Liver (tissue), 9 donors: Measurements from ENCODE around the gene TMEM9B. TPM values are rescaled to one million over a fixed set of nuclear protein-coding genes. Genes with fewer than 3 reads are reported as not detected.

ENCODE experiments used
- DNase-seq: peaks from one replicate; pipeline ENCODE4 v3.0.0-alpha.2; 2017; ENCODE audit warnings: low spot score
- H3K27ac ChIP-seq, 2 donors: one replicate each; pipeline ENCODE4 v1.7.0; 2013; ENCODE audit warnings: inconsistent platforms in 2 of 2, low read length in 2 of 2, control low read depth in 1 of 2, low read depth in 1 of 2, mild to moderate bottlenecking in 1 of 2
- H3K27me3 ChIP-seq, 4 donors: one replicate each; pipeline versions ENCODE4 v1.6.1 to v1.7.0; 2013; ENCODE audit warnings: low read length in 3 of 4, inconsistent platforms in 1 of 4, mild to moderate bottlenecking in 1 of 4, moderate library complexity in 1 of 4; ENCODE audit not compliant: control insufficient read depth in 4 of 4, insufficient read depth in 4 of 4
- H3K36me3 ChIP-seq, 4 donors: one replicate each; pipeline versions ENCODE4 v1.6.1 to v1.7.0; 2013; ENCODE audit warnings: low read length in 3 of 4, mild to moderate bottlenecking in 3 of 4, low read depth in 1 of 4, moderate library complexity in 1 of 4; ENCODE audit not compliant: control insufficient read depth in 4 of 4, insufficient read depth in 3 of 4
- H3K4me1 ChIP-seq, 4 donors: one replicate each; pipeline versions ENCODE4 v1.6.1 to v1.7.0; 2013; ENCODE audit warnings: low read length in 3 of 4, mild to moderate bottlenecking in 3 of 4, moderate library complexity in 1 of 4; ENCODE audit not compliant: control insufficient read depth in 4 of 4, insufficient read depth in 4 of 4
- H3K4me3 ChIP-seq, 3 donors: one replicate each; pipeline versions ENCODE4 v1.6.1 to v1.7.0; 2013; ENCODE audit warnings: low read length in 3 of 3, control low read depth in 1 of 3, low read depth in 1 of 3, mild to moderate bottlenecking in 1 of 3
- H3K9ac ChIP-seq, 2 donors: one replicate each; pipeline ENCODE4 v1.7.0; 2013; ENCODE audit warnings: low read length in 2 of 2, mild to moderate bottlenecking in 2 of 2, moderate library complexity in 2 of 2, control low read depth in 1 of 2, low read depth in 1 of 2
- H3K9me3 ChIP-seq, 4 donors: one replicate each; pipeline versions ENCODE4 v1.6.1 to v1.7.0; 2013; ENCODE audit warnings: low read length in 3 of 4; ENCODE audit not compliant: control insufficient read depth in 4 of 4
- EGR1 ChIP-seq, 2 donors: IDR thresholded peaks; 2 replicates each; pipeline ENCODE4 v1.6.1; 2016 to 2018; ENCODE audit warnings: antibody characterized with exemption in 2 of 2, low read depth in 2 of 2
- FOXA1 ChIP-seq: IDR thresholded peaks from 2 replicates; pipeline ENCODE4 v1.6.1; 2016; ENCODE audit warnings: antibody characterized with exemption
- FOXA2 ChIP-seq: IDR thresholded peaks from 2 replicates; pipeline ENCODE4 v1.6.1; 2016; ENCODE audit warnings: antibody characterized with exemption
- GABPA ChIP-seq, 2 donors: IDR thresholded peaks in 1 of 2; conservative IDR thresholded peaks in 1 of 2; 2 replicates each; pipeline ENCODE4 v1.6.1; 2016; ENCODE audit warnings: antibody characterized with exemption in 2 of 2, mild to moderate bottlenecking in 1 of 2, moderate library complexity in 1 of 2
- HNF4A ChIP-seq, 2 donors: conservative IDR thresholded peaks; 2 replicates each; pipeline ENCODE4 v1.6.1; 2016; ENCODE audit warnings: antibody characterized with exemption in 2 of 2, mild to moderate bottlenecking in 2 of 2
- HNF4G ChIP-seq: IDR thresholded peaks from 2 replicates; pipeline ENCODE4 v1.6.1; 2016; ENCODE audit warnings: antibody characterized with exemption
- JUND ChIP-seq, 2 donors: IDR thresholded peaks; 2 replicates each; pipeline ENCODE4 v1.6.1; 2016; ENCODE audit warnings: antibody characterized with exemption in 2 of 2
- NR2F2 ChIP-seq: IDR thresholded peaks from 2 replicates; pipeline ENCODE4 v1.6.1; 2016; ENCODE audit warnings: antibody characterized with exemption
- RAD21 ChIP-seq, 2 donors: IDR thresholded peaks; 2 replicates each; pipeline ENCODE4 v1.6.1; 2016; ENCODE audit warnings: antibody characterized with exemption in 2 of 2, mild to moderate bottlenecking in 2 of 2
- RXRA ChIP-seq, 2 donors: IDR thresholded peaks; 2 replicates each; pipeline ENCODE4 v1.6.1; 2017 to 2018; ENCODE audit warnings: antibody characterized with exemption in 2 of 2, mild to moderate bottlenecking in 1 of 2
- SP1 ChIP-seq: IDR thresholded peaks from 2 replicates; pipeline ENCODE4 v1.6.1; 2018; ENCODE audit warnings: antibody characterized with exemption, mild to moderate bottlenecking
- TAF1 ChIP-seq: conservative IDR thresholded peaks from 2 replicates; pipeline ENCODE4 v1.6.1; 2016; ENCODE audit warnings: antibody characterized with exemption, mild to moderate bottlenecking
- YY1 ChIP-seq: IDR thresholded peaks from 2 replicates; pipeline ENCODE4 v1.6.1; 2016; ENCODE audit warnings: antibody characterized with exemption, mild to moderate bottlenecking
- WGBS: extraction: QIAGEN DNeasy Blood & Tissue Kit; methylation state at CpG from one replicate; pipeline ENCODE4 v1.1.7; 2013; 5-methylcytosine and 5-hydroxymethylcytosine counted together
- polyA plus RNA-seq, 2 donors: library from polyadenylated mRNA; stranded (reverse) in 1 of 2; unstranded in 1 of 2; fragments of 200-250 nt in 1 of 2; fragments of >200 nt in 1 of 2; fragmentation: Nextera tagmentation in 1 of 2; extraction: Ambion mirVana in 1 of 2; gene quantifications; one replicate each; pipeline versions ENCODE4 v1.2.1 to v1.2.3, GENCODE V29; 2013 to 2015
- total RNA-seq, 2 donors: library from RNA; depleted of rRNA; stranded (reverse); fragments of >200 nt; gene quantifications; one replicate each; pipeline ENCODE4 v1.2.3, GENCODE V29; 2014
- TF ChIP-seq, protein P1 (sequence below): fragments of 150-350 bp; IDR thresholded peaks from 2 replicates; pipeline ENCODE4 v1.5.1; 2017; ENCODE audit warnings: improper control_type of control experiment, low read depth, low read length; ENCODE audit not compliant: missing input control
- TF ChIP-seq, protein P2 (sequence below): IDR thresholded peaks from 2 replicates; pipeline ENCODE4 v1.6.1; 2016; ENCODE audit warnings: antibody characterized with exemption
- TF ChIP-seq, protein P3 (sequence below): IDR thresholded peaks from 2 replicates; pipeline ENCODE4 v1.6.1; 2016; ENCODE audit warnings: antibody characterized with exemption
- TF ChIP-seq, protein P4 (sequence below): IDR thresholded peaks from 2 replicates; pipeline ENCODE4 v1.6.1; 2016; ENCODE audit warnings: antibody characterized with exemption
- TF ChIP-seq, protein P5 (sequence below): IDR thresholded peaks from 2 replicates; pipeline ENCODE4 v1.6.1; 2016; ENCODE audit warnings: antibody characterized with exemption, mild to moderate bottlenecking
- donor health status: healthy.
- donor health status: healthy.
- donor health status: healthy.
- donor health status: healthy.
- donor health status: healthy.

TMEM9B gene
- total and polyA plus RNA-seq, 4 donors, result 17.0 to 23.9 (median 19.5) TPM

DNA sequence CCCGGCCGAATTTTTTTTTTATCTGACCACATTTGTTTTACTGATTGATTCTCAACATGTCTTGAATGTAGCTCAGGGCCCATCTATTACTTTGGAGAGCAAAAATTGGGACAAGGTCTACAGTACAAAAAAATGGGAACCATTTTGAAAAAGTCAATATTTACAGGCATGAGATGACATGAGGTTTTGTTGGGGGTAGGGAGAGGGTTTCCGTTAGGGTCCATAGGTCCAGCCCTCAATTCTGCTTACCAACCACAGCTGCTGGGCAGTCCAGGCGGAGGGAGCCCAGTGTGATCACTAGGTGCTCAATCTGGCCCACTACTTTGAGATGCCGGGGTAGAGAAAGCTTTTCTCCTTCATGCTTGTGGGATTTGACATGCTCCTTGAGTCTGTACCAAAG, 21.2 kb upstream of the TMEM9B start:
- TF ChIP-seq, protein P1, sequence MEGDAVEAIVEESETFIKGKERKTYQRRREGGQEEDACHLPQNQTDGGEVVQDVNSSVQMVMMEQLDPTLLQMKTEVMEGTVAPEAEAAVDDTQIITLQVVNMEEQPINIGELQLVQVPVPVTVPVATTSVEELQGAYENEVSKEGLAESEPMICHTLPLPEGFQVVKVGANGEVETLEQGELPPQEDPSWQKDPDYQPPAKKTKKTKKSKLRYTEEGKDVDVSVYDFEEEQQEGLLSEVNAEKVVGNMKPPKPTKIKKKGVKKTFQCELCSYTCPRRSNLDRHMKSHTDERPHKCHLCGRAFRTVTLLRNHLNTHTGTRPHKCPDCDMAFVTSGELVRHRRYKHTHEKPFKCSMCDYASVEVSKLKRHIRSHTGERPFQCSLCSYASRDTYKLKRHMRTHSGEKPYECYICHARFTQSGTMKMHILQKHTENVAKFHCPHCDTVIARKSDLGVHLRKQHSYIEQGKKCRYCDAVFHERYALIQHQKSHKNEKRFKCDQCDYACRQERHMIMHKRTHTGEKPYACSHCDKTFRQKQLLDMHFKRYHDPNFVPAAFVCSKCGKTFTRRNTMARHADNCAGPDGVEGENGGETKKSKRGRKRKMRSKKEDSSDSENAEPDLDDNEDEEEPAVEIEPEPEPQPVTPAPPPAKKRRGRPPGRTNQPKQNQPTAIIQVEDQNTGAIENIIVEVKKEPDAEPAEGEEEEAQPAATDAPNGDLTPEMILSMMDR, result no peak
- TF ChIP-seq, protein P2, sequence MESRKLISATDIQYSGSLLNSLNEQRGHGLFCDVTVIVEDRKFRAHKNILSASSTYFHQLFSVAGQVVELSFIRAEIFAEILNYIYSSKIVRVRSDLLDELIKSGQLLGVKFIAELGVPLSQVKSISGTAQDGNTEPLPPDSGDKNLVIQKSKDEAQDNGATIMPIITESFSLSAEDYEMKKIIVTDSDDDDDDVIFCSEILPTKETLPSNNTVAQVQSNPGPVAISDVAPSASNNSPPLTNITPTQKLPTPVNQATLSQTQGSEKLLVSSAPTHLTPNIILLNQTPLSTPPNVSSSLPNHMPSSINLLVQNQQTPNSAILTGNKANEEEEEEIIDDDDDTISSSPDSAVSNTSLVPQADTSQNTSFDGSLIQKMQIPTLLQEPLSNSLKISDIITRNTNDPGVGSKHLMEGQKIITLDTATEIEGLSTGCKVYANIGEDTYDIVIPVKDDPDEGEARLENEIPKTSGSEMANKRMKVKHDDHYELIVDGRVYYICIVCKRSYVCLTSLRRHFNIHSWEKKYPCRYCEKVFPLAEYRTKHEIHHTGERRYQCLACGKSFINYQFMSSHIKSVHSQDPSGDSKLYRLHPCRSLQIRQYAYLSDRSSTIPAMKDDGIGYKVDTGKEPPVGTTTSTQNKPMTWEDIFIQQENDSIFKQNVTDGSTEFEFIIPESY, result no peak
- TF ChIP-seq GABPA (IDR thresholded peaks at IDR 0.05 in 1 of 2, conservative IDR thresholded peaks at IDR 0.05 in 1 of 2), result no peak
- TF ChIP-seq, protein P3, sequence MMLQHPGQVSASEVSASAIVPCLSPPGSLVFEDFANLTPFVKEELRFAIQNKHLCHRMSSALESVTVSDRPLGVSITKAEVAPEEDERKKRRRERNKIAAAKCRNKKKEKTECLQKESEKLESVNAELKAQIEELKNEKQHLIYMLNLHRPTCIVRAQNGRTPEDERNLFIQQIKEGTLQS, result no peak
- TF ChIP-seq, protein P4, sequence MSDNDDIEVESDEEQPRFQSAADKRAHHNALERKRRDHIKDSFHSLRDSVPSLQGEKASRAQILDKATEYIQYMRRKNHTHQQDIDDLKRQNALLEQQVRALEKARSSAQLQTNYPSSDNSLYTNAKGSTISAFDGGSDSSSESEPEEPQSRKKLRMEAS, result no peak
- TF ChIP-seq RAD21 (IDR thresholded peaks at IDR 0.05), result no peak
- no peak for TF ChIP-seq RXRA (IDR thresholded peaks at IDR 0.05)
- no peak for TF ChIP-seq NR2F2
- TF ChIP-seq FOXA1, result no peak
- TF ChIP-seq FOXA2, result no peak
- no peak for TF ChIP-seq EGR1 (IDR thresholded peaks at IDR 0.05; ENCODE audit: low read depth in 2 of 2)
- TF ChIP-seq HNF4G, result no peak
- TF ChIP-seq JUND (IDR thresholded peaks at IDR 0.05), result no peak
- no peak for TF ChIP-seq HNF4A (conservative IDR thresholded peaks at IDR 0.05)
- no peak for DNase-seq
- Histone ChIP-seq H3K27me3 (peaks cover 0 to 3% (median 0%) of the 10 kb centered on the region in 4 donors), H3K27ac (no peak overlapping the region), H3K4me3 (no peak overlapping the region), H3K9me3 (no peaks in the 10 kb centered on the region), H3K4me1 (no peaks in the 10 kb centered on the region), H3K36me3 (no peaks in the 10 kb centered on the region), H3K9ac (no peak overlapping the region)
- WGBS, result 88% methylated on average over 5 of the region's 5 CpGs

DNA sequence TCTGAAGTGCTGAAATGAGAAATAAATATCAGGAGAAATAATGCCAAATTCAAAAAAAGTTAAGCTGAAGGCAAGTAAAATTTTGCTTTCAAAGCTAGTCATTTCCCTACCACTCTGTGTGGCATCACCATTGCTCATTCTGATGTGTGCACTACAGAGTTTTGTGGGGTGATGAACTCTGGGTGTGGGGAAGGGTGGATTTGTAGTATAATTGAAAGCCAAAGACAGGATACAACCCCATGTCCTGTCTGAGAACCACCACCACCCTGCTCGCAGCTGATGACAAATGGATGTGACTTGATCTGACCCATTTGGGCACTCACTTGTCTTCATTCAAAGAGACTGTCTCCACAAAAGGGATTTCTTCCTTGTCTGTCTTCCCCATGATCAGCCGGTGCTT, 19.3 kb upstream of the TMEM9B start:
- Histone ChIP-seq H3K36me3 (no peaks in the 10 kb centered on the region), H3K9ac (no peak overlapping the region), H3K4me3 (no peak overlapping the region), H3K27me3 (peaks cover 0 to 3% (median 0%) of the 10 kb centered on the region in 4 donors), H3K9me3 (no peaks in the 10 kb centered on the region), H3K4me1 (no peaks in the 10 kb centered on the region), H3K27ac (no peak overlapping the region)
- TF ChIP-seq GABPA (IDR thresholded peaks at IDR 0.05 in 1 of 2, conservative IDR thresholded peaks at IDR 0.05 in 1 of 2) (no peak), HNF4G (no peak), RAD21 (IDR thresholded peaks at IDR 0.05) (no peak), RXRA (IDR thresholded peaks at IDR 0.05) (no peak), TAF1 (no peak), FOXA1 (no peak), SP1 (no peak), FOXA2 (no peak), EGR1 (IDR thresholded peaks at IDR 0.05; ENCODE audit: low read depth in 2 of 2) (no peak), YY1 (no peak), HNF4A (conservative IDR thresholded peaks at IDR 0.05) (no peak), JUND (IDR thresholded peaks at IDR 0.05) (no peak)
- TF ChIP-seq, protein P5, sequence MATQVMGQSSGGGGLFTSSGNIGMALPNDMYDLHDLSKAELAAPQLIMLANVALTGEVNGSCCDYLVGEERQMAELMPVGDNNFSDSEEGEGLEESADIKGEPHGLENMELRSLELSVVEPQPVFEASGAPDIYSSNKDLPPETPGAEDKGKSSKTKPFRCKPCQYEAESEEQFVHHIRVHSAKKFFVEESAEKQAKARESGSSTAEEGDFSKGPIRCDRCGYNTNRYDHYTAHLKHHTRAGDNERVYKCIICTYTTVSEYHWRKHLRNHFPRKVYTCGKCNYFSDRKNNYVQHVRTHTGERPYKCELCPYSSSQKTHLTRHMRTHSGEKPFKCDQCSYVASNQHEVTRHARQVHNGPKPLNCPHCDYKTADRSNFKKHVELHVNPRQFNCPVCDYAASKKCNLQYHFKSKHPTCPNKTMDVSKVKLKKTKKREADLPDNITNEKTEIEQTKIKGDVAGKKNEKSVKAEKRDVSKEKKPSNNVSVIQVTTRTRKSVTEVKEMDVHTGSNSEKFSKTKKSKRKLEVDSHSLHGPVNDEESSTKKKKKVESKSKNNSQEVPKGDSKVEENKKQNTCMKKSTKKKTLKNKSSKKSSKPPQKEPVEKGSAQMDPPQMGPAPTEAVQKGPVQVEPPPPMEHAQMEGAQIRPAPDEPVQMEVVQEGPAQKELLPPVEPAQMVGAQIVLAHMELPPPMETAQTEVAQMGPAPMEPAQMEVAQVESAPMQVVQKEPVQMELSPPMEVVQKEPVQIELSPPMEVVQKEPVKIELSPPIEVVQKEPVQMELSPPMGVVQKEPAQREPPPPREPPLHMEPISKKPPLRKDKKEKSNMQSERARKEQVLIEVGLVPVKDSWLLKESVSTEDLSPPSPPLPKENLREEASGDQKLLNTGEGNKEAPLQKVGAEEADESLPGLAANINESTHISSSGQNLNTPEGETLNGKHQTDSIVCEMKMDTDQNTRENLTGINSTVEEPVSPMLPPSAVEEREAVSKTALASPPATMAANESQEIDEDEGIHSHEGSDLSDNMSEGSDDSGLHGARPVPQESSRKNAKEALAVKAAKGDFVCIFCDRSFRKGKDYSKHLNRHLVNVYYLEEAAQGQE, result no peak
- TF ChIP-seq, protein P3, result no peak
- TF ChIP-seq, protein P1, result no peak
- TF ChIP-seq, protein P2, result no peak
- TF ChIP-seq, protein P4, result no peak
- DNase-seq, result no peak
- WGBS, result 84% methylated on average over 2 of the region's 2 CpGs
